HepG2 (cell line): ENCODE measurements around the gene LTB4R. TPM values are rescaled to one million over a fixed set of nuclear protein-coding genes. Genes with fewer than 3 reads are reported as not detected.

ENCODE experiments used
- ATAC-seq: fragments of 200-7000 bp; cut with Tn5 transposase; 3 replicates; pipeline ENCODE4 v1.9.1; 2020; ENCODE audit warnings: mild to moderate bottlenecking, moderate library complexity
- BruUV-seq: library from RNA; stranded (reverse); fragments of 400-500 nt; replicated peaks from 2 replicates; lab custom pipeline; 2021; lab: Mats Ljungman, UMichigan
- CTCF ChIA-PET: fragments of 300-600 bp; formaldehyde crosslinking; extraction: SDS; loops from one replicate; lab custom pipeline; 2021; ENCODE audit warnings: low total read pairs, inconsistent platforms, low intra/inter-chr PET ratio; lab: Yijun Ruan, JAX
- POLR2A ChIA-PET: fragments of 350-600 bp; sonication (Branson Sonifier 250); formaldehyde crosslinking; loops from one replicate; lab custom pipeline; 2020; ENCODE audit warnings: antibody characterized with exemption, inconsistent platforms; lab: Yijun Ruan, JAX
- DNase-seq: peaks from one replicate; pipeline ENCODE4 v3.0.0-alpha.2; 2015; ENCODE audit warnings: low spot score
- FAIRE-seq: peaks from 3 replicates; lab custom pipeline; 2011; peaks lifted over from hg19 to GRCh38; lab: Jason Lieb, UNC
- H2AFZ ChIP-seq: one replicate; pipeline ENCODE4 v1.6.1; 2011; ENCODE audit warnings: low read length, inconsistent platforms
- H3K27ac ChIP-seq: fragments of 300-600 bp; 3 replicates; pipeline ENCODE4 v1.8.0; 2011; ENCODE audit warnings: mixed run types, mild to moderate bottlenecking, mixed read lengths, low read length, inconsistent platforms; ENCODE audit not compliant: insufficient read depth; ENCODE audit errors: extremely low read length
- H3K27me3 ChIP-seq, 2 experiments: fragments of 200-600 bp in 1 of 2; 2 replicates in 1 of 2; 3 replicates in 1 of 2; pipeline versions ENCODE4 v1.6.0 to v1.8.0; 2011; ENCODE audit warnings: low read length in 2 of 2, mild to moderate bottlenecking in 2 of 2, moderate library complexity in 2 of 2, inconsistent platforms in 1 of 2; ENCODE audit not compliant: insufficient read depth in 2 of 2, control insufficient read depth in 1 of 2
- H3K36me3 ChIP-seq, 2 experiments: fragments of 200-600 bp in 1 of 2; replicated peaks in 1 of 2; 2 replicates in 1 of 2; 3 replicates in 1 of 2; pipeline versions ENCODE4 v1.5.1 to v1.8.0; 2011; ENCODE audit warnings: low read length in 2 of 2, inconsistent platforms in 1 of 2; ENCODE audit not compliant: insufficient read depth in 2 of 2, control insufficient read depth in 1 of 2
- H3K4me1 ChIP-seq: 2 replicates; pipeline ENCODE4 v1.5.1; 2012; ENCODE audit warnings: low read length, inconsistent platforms; ENCODE audit not compliant: insufficient read depth
- H3K4me2 ChIP-seq: 2 replicates; pipeline ENCODE4 v1.6.0; 2011; ENCODE audit warnings: low read depth, low read length, inconsistent platforms
- H3K4me3 ChIP-seq, 3 experiments: fragments of 200-600 bp in 1 of 3; sonication (generic), shearing (Covaris generic) in 1 of 3; replicated peaks in 1 of 3; 2 replicates each; pipeline ENCODE4 v1.5.1; 2011 to 2016; ENCODE audit warnings: low read length in 3 of 3, inconsistent platforms in 2 of 3, low read depth in 2 of 3, mild to moderate bottlenecking in 2 of 3, control low read depth in 1 of 3, mixed read lengths in 1 of 3; ENCODE audit not compliant: insufficient read depth in 1 of 3
- H3K79me2 ChIP-seq: one replicate; pipeline ENCODE4 v1.6.1; 2011; ENCODE audit warnings: low read length, inconsistent platforms; ENCODE audit not compliant: insufficient read depth
- H3K9ac ChIP-seq: 2 replicates; pipeline ENCODE4 v1.6.0; 2011; ENCODE audit warnings: mild to moderate bottlenecking, low read depth, low read length, inconsistent platforms; ENCODE audit not compliant: insufficient read depth
- H3K9me3 ChIP-seq: 2 replicates; pipeline ENCODE4 v1.5.1; 2012; ENCODE audit warnings: mild to moderate bottlenecking, low read length
- H4K20me1 ChIP-seq: 2 replicates; pipeline ENCODE4 v1.6.0; 2011; ENCODE audit warnings: inconsistent platforms, mild to moderate bottlenecking, low read length, moderate library complexity; ENCODE audit not compliant: insufficient read depth
- CENPX ChIP-seq: sonication (generic); formaldehyde crosslinking; IDR thresholded peaks from 2 replicates; pipeline ENCODE4 v1.9.0; 2021; ENCODE audit warnings: mild to moderate bottlenecking, missing genetic modification reagents, moderate library complexity
- NFE2L1 ChIP-seq: sonication (generic); formaldehyde crosslinking; IDR thresholded peaks from 2 replicates; pipeline ENCODE4 v1.4.0; 2020; ENCODE audit warnings: missing genetic modification reagents, mild to moderate bottlenecking, borderline replicate concordance
- POLR2AphosphoS5 ChIP-seq: IDR thresholded peaks from 2 replicates; pipeline ENCODE4 v1.6.1; 2012; ENCODE audit warnings: low read depth, low read length
- RCOR2 ChIP-seq: IDR thresholded peaks from 2 replicates; pipeline ENCODE4 v1.6.1; 2016; ENCODE audit warnings: missing biosample characterization, missing genetic modification reagents
- THAP11 ChIP-seq: IDR thresholded peaks from 2 replicates; pipeline ENCODE4 v1.6.1; 2016; ENCODE audit warnings: missing biosample characterization, missing genetic modification reagents
- ZFP82 ChIP-seq: sonication (generic); formaldehyde crosslinking; IDR thresholded peaks from 2 replicates; pipeline ENCODE4 v1.5.1; 2020; ENCODE audit warnings: mild to moderate bottlenecking, missing genetic modification reagents, borderline replicate concordance
- ZNF251 ChIP-seq: sonication (generic); formaldehyde crosslinking; IDR thresholded peaks from 2 replicates; pipeline ENCODE4 v1.9.0; 2021; ENCODE audit warnings: mild to moderate bottlenecking, missing genetic modification reagents
- WGBS: methylation state at CpG from one replicate; pipeline ENCODE4 v1.1.6; 2017; ENCODE audit warnings: low lambda C conversion rate; 5-methylcytosine and 5-hydroxymethylcytosine counted together
- in situ Hi-C: cut with HindIII; loops from 2 replicates; pipeline ENCODE4 v1.10.0; 2017; ENCODE audit warnings: low pct_unique_long_range_greater_than_20kb; ENCODE audit not compliant: extremely low pct_ligation_motif_present
- intact Hi-C: fragments of 100-400 bp; cut with micrococcal nuclease; formaldehyde crosslinking; loops from one replicate; pipeline ENCODE4 v1.10.0; 2022; ENCODE audit not compliant: unreplicated experiment
- polyA plus RNA-seq, 8 experiments: library from polyadenylated mRNA; depleted of rRNA in 3 of 8; stranded (reverse) in 7 of 8; unstranded in 1 of 8; fragments of >200 nt; fragmentation: Illumina TruSeq in 4 of 8; extraction: Trizol in 4 of 8; gene quantifications; 2 replicates each; pipeline versions ENCODE4 v1.2.1 to v1.2.3, GENCODE V29; 2011 to 2016; ENCODE audit warnings: low read depth in 4 of 8, missing spikeins in 1 of 8, mixed read lengths in 1 of 8; ENCODE audit not compliant: insufficient read depth in 1 of 8
- total RNA-seq, 5 experiments: library from RNA; depleted of rRNA; stranded (reverse); fragments of >200 nt; fragmentation: Illumina TruSeq; extraction: Trizol; gene quantifications; 2 replicates each; pipeline ENCODE4 v1.2.3, GENCODE V29; 2016; ENCODE audit warnings: low read depth in 1 of 5
- TF ChIP-seq, protein P1 (sequence below): sonication (generic); formaldehyde crosslinking; IDR thresholded peaks from 2 replicates; pipeline ENCODE4 v1.4.0; 2020; ENCODE audit warnings: low read depth, missing genetic modification reagents
- TF ChIP-seq, protein P2 (sequence below): sonication (generic); formaldehyde crosslinking; IDR thresholded peaks from 2 replicates; pipeline ENCODE4 v1.5.1; 2020; ENCODE audit warnings: mild to moderate bottlenecking, missing genetic modification reagents, moderate library complexity

LTB4R gene
- total and polyA plus RNA-seq, 2 of the 13 experiments (the other 11 are each of a cell fraction or from before 2014, with no cell fraction given): 3.2 to 8.2 TPM

DNA sequence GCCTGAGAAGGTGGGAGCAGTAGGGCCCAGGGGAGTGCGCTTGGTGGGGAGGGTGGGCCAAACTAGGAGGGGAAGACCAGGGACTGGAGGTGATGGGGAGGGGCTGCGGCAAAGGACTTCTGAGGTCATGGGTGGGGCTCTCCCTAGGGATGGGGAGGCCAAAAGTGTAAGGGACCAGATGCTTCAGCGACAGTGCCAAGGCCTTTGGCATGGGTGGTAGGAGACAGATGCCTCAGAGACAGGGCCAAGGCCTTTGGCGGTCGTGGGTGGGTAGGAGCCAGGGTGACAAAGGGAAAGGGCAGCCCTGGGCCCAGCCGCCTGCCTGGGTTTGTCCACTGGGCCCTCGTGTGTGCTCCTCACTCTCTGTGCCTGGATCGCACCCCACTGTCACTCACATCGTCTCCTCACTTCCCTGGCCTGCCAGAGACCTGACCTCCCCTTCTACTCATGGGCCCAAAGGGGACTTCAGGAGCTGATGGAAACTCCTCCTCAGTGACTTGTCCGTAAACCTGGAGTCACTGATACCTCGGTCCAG, 26.7 kb upstream of the LTB4R start:
- BruUV-seq: no TSS peak
- Histone ChIP-seq H4K20me1 (no peaks in the 10 kb centered on the region), H3K79me2 (no peaks in the 10 kb centered on the region), H3K4me1 (no peaks in the 10 kb centered on the region), H3K36me3 (peaks cover 2 to 4% of the 10 kb centered on the region in 2 experiments; a peak in 4 of 5 replicates), H3K27ac (no peak overlapping the region), H3K9ac (no peak overlapping the region), H3K4me2 (no peak overlapping the region), H3K27me3 (no peaks in the 10 kb centered on the region), H3K4me3 (no peak overlapping the region), H3K9me3 (no peaks in the 10 kb centered on the region), H2AFZ (no peak overlapping the region)
- POLR2A ChIA-PET: interaction anchor here (1.1 to 2.4 kb wide), 3 partner anchors 13 to 42 kb away, joined by 4 to 23 read pairs (median 14); partner anchors contain the start of genes RABGGTA and TINF2
- CTCF ChIA-PET: no interaction called here
- TF ChIP-seq THAP11 (CRISPR knock-in tag) (no peak), ZFP82 (CRISPR knock-in tag) (no peak), NFE2L1 (CRISPR knock-in tag) (0 out of 2 replicates have a peak, but pooled peaks have one; percentile 62), ZNF251 (0 out of 2 replicates have a peak, but pooled peaks have one; percentile 60), CENPX (CRISPR knock-in tag) (no peak), RCOR2 (CRISPR knock-in tag) (no peak), POLR2AphosphoS5 (no peak)
- TF ChIP-seq, protein P1, sequence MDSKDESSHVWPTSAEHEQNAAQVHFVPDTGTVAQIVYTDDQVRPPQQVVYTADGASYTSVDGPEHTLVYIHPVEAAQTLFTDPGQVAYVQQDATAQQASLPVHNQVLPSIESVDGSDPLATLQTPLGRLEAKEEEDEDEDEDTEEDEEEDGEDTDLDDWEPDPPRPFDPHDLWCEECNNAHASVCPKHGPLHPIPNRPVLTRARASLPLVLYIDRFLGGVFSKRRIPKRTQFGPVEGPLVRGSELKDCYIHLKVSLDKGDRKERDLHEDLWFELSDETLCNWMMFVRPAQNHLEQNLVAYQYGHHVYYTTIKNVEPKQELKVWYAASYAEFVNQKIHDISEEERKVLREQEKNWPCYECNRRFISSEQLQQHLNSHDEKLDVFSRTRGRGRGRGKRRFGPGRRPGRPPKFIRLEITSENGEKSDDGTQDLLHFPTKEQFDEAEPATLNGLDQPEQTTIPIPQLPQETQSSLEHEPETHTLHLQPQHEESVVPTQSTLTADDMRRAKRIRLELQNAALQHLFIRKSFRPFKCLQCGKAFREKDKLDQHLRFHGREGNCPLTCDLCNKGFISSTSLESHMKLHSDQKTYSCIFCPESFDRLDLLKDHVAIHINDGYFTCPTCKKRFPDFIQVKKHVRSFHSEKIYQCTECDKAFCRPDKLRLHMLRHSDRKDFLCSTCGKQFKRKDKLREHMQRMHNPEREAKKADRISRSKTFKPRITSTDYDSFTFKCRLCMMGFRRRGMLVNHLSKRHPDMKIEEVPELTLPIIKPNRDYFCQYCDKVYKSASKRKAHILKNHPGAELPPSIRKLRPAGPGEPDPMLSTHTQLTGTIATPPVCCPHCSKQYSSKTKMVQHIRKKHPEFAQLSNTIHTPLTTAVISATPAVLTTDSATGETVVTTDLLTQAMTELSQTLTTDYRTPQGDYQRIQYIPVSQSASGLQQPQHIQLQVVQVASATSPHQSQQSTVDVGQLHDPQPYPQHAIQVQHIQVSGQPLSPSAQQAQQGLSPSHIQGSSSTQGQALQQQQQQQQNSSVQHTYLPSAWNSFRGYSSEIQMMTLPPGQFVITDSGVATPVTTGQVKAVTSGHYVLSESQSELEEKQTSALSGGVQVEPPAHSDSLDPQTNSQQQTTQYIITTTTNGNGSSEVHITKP (CRISPR knock-in tag): no peak
- TF ChIP-seq, protein P2, sequence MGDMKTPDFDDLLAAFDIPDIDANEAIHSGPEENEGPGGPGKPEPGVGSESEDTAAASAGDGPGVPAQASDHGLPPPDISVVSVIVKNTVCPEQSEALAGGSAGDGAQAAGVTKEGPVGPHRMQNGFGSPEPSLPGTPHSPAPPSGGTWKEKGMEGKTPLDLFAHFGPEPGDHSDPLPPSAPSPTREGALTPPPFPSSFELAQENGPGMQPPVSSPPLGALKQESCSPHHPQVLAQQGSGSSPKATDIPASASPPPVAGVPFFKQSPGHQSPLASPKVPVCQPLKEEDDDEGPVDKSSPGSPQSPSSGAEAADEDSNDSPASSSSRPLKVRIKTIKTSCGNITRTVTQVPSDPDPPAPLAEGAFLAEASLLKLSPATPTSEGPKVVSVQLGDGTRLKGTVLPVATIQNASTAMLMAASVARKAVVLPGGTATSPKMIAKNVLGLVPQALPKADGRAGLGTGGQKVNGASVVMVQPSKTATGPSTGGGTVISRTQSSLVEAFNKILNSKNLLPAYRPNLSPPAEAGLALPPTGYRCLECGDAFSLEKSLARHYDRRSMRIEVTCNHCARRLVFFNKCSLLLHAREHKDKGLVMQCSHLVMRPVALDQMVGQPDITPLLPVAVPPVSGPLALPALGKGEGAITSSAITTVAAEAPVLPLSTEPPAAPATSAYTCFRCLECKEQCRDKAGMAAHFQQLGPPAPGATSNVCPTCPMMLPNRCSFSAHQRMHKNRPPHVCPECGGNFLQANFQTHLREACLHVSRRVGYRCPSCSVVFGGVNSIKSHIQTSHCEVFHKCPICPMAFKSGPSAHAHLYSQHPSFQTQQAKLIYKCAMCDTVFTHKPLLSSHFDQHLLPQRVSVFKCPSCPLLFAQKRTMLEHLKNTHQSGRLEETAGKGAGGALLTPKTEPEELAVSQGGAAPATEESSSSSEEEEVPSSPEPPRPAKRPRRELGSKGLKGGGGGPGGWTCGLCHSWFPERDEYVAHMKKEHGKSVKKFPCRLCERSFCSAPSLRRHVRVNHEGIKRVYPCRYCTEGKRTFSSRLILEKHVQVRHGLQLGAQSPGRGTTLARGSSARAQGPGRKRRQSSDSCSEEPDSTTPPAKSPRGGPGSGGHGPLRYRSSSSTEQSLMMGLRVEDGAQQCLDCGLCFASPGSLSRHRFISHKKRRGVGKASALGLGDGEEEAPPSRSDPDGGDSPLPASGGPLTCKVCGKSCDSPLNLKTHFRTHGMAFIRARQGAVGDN: peak; percentile 9; the same call in 1 of the 2 replicates
- no peak for FAIRE-seq
- DNase-seq: no peak
- ATAC-seq: peak; percentile 3; the same call in 1 of the 3 replicates
- WGBS: 93% methylated on average over 11 of the region's 11 CpGs
- intact Hi-C loops (no loop called here), in situ Hi-C loops (no loop called here)
